SK-N-SH (cell line): ENCODE data around the gene PDCD6IP.

Source experiments
- CTCF ChIP-seq: fragments of 200-600 bp; sonication (generic); IDR thresholded peaks from 2 replicates; pipeline ENCODE4 v1.6.1; 2017; ENCODE audit warnings: antibody characterized with exemption, mild to moderate bottlenecking, moderate library complexity
- MAX ChIP-seq: IDR thresholded peaks from 2 replicates; pipeline ENCODE4 v1.4.0; 2012; ENCODE audit warnings: low read depth
- POLR2AphosphoS5 ChIP-seq: IDR thresholded peaks from 2 replicates; pipeline ENCODE4 v1.6.1; 2012; ENCODE audit warnings: low read depth, low read length
- TAF1 ChIP-seq: IDR thresholded peaks from 2 replicates; pipeline ENCODE4 v1.6.1; 2012; ENCODE audit warnings: low read depth, mild to moderate bottlenecking, low read length, moderate library complexity, borderline replicate concordance
- TEAD4 ChIP-seq: IDR thresholded peaks from 2 replicates; pipeline ENCODE4 v1.4.0; 2012; ENCODE audit warnings: mild to moderate bottlenecking, borderline replicate concordance; ENCODE audit not compliant: insufficient read depth

- no peak for TF ChIP-seq POLR2AphosphoS5
- no peak for TF ChIP-seq TAF1
- no peak for TF ChIP-seq CTCF
- no peak for TF ChIP-seq MAX
- TF ChIP-seq TEAD4: no peak
Measured at GRCh38 chr3:33909547-33909946, 111.1 kb downstream of the PDCD6IP start.
